Measurements from ENCODE around the gene PRR35. TPM values are rescaled to one million over a fixed set of nuclear protein-coding genes. Genes with fewer than 3 reads are reported as not detected.

The PRR35 gene
- total RNA-seq, 1 experiment from 2014 or later: not detected

- Histone ChIP-seq H3K79me2 (ENCODE audit: low read length) (no peaks in the 10 kb centered on the region), H3K4me1 (ENCODE audit: low read length) (peaks cover 39% of the 10 kb centered on the region), H2AFZ (ENCODE audit: low read length) (no peak overlapping the region), H4K20me1 (ENCODE audit: insufficient read depth, low read depth, low read length) (no peaks in the 10 kb centered on the region), H3K9me3 (ENCODE audit: low read length) (no peaks in the 10 kb centered on the region), H3K27me3 (ENCODE audit: low read length) (no peaks in the 10 kb centered on the region), H3K9ac (ENCODE audit: low read length) (peak overlapping the region; percentile 41), H3K4me2 (ENCODE audit: low read depth, low read length, poor library complexity, severe bottlenecking) (peak overlapping the region; percentile 29), H3K9me2 (replicated peaks; ENCODE audit: insufficient read depth, low read length) (no peaks in the 10 kb centered on the region), H3K27ac (ENCODE audit: low read length) (peak overlapping the region; percentile 86), H3K36me3 (ENCODE audit: insufficient read depth, low read length) (no peaks in the 10 kb centered on the region), H3K4me3 (ENCODE audit: low read length) (no peak overlapping the region)
- DNase-seq: peak; percentile 66
Observed at GRCh38 chr16:578232-578869, 18.2 kb downstream of the PRR35 start.

GRCh38 chr16:578870-579405 lies 18.7 kb downstream of the PRR35 start:
- Histone ChIP-seq H3K4me2 (ENCODE audit: low read depth, low read length, poor library complexity, severe bottlenecking) (peak overlapping the region; percentile 29), H2AFZ (ENCODE audit: low read length) (no peak overlapping the region)

GRCh38 chr16:580141-580945 lies 20.1 kb downstream of the PRR35 start:
- no peaks in the 10 kb centered on the region for H3K9me3 ChIP-seq (ENCODE audit: low read length)
- H3K27me3 ChIP-seq (ENCODE audit: low read length): no peaks in the 10 kb centered on the region
- H3K27ac ChIP-seq (ENCODE audit: low read length): no peak overlapping the region
- no peak overlapping the region for H2AFZ ChIP-seq (ENCODE audit: low read length)
- peaks cover 40% of the 10 kb centered on the region for H3K4me1 ChIP-seq (ENCODE audit: low read length)
- no peaks in the 10 kb centered on the region for H4K20me1 ChIP-seq (ENCODE audit: insufficient read depth, low read depth, low read length)
- H3K36me3 ChIP-seq (ENCODE audit: insufficient read depth, low read length): no peaks in the 10 kb centered on the region
- H3K9me2 ChIP-seq (replicated peaks; ENCODE audit: insufficient read depth, low read length): no peaks in the 10 kb centered on the region
- H3K4me2 ChIP-seq (ENCODE audit: low read depth, low read length, poor library complexity, severe bottlenecking): no peak overlapping the region
- no peak for DNase-seq
- H3K4me3 ChIP-seq (ENCODE audit: low read length): no peak overlapping the region
- H3K9ac ChIP-seq (ENCODE audit: low read length): no peak overlapping the region
- no peaks in the 10 kb centered on the region for H3K79me2 ChIP-seq (ENCODE audit: low read length)

More at GRCh38 chr16:578870-579405, 18.7 kb downstream of the PRR35 start:
- Histone ChIP-seq H3K79me2 (ENCODE audit: low read length) (no peaks in the 10 kb centered on the region), H3K27ac (ENCODE audit: low read length) (peak overlapping the region; percentile 86; the same call in 1 of the 2 replicates), H3K9me2 (replicated peaks; ENCODE audit: insufficient read depth, low read length) (no peaks in the 10 kb centered on the region), H3K27me3 (ENCODE audit: low read length) (no peaks in the 10 kb centered on the region), H3K4me1 (ENCODE audit: low read length) (peaks cover 45% of the 10 kb centered on the region), H3K9ac (ENCODE audit: low read length) (peak overlapping the region; percentile 41), H4K20me1 (ENCODE audit: insufficient read depth, low read depth, low read length) (no peaks in the 10 kb centered on the region), H3K4me3 (ENCODE audit: low read length) (no peak overlapping the region), H3K36me3 (ENCODE audit: insufficient read depth, low read length) (no peaks in the 10 kb centered on the region), H3K9me3 (ENCODE audit: low read length) (no peaks in the 10 kb centered on the region)
- peak; percentile 92 for DNase-seq

GRCh38 chr16:580946-581498 lies 20.8 kb downstream of the PRR35 start:
- no peaks in the 10 kb centered on the region for H3K79me2 ChIP-seq (ENCODE audit: low read length)
- H2AFZ ChIP-seq (ENCODE audit: low read length): no peak overlapping the region
- no peaks in the 10 kb centered on the region for H3K27me3 ChIP-seq (ENCODE audit: low read length)

GRCh38 chr16:582218-582613 lies 22.0 kb downstream of the PRR35 start:
- Histone ChIP-seq H3K4me1 (ENCODE audit: low read length) (peaks cover 25% of the 10 kb centered on the region), H3K27me3 (ENCODE audit: low read length) (no peaks in the 10 kb centered on the region), H3K27ac (ENCODE audit: low read length) (no peak overlapping the region), H3K9me2 (replicated peaks; ENCODE audit: insufficient read depth, low read length) (no peaks in the 10 kb centered on the region), H3K4me2 (ENCODE audit: low read depth, low read length, poor library complexity, severe bottlenecking) (no peak overlapping the region), H3K4me3 (ENCODE audit: low read length) (no peak overlapping the region), H3K79me2 (ENCODE audit: low read length) (no peaks in the 10 kb centered on the region), H3K36me3 (ENCODE audit: insufficient read depth, low read length) (no peaks in the 10 kb centered on the region), H3K9me3 (ENCODE audit: low read length) (no peaks in the 10 kb centered on the region), H2AFZ (ENCODE audit: low read length) (no peak overlapping the region), H3K9ac (ENCODE audit: low read length) (no peak overlapping the region), H4K20me1 (ENCODE audit: insufficient read depth, low read depth, low read length) (peaks cover 6% of the 10 kb centered on the region; the same call in 1 of the 2 replicates)
- DNase-seq: no peak

More at GRCh38 chr16:580946-581498, 20.8 kb downstream of the PRR35 start:
- Histone ChIP-seq H3K9ac (ENCODE audit: low read length) (no peak overlapping the region), H4K20me1 (ENCODE audit: insufficient read depth, low read depth, low read length) (no peaks in the 10 kb centered on the region), H3K27ac (ENCODE audit: low read length) (no peak overlapping the region), H3K36me3 (ENCODE audit: insufficient read depth, low read length) (no peaks in the 10 kb centered on the region), H3K9me3 (ENCODE audit: low read length) (no peaks in the 10 kb centered on the region), H3K9me2 (replicated peaks; ENCODE audit: insufficient read depth, low read length) (no peaks in the 10 kb centered on the region), H3K4me1 (ENCODE audit: low read length) (peaks cover 33% of the 10 kb centered on the region), H3K4me2 (ENCODE audit: low read depth, low read length, poor library complexity, severe bottlenecking) (no peak overlapping the region), H3K4me3 (ENCODE audit: low read length) (no peak overlapping the region)
- DNase-seq: no peak

- peaks cover 29% of the 10 kb centered on the region for H3K4me1 ChIP-seq (ENCODE audit: low read length)
- no peak overlapping the region for H3K9ac ChIP-seq (ENCODE audit: low read length)
- no peak overlapping the region for H3K4me2 ChIP-seq (ENCODE audit: low read depth, low read length, poor library complexity, severe bottlenecking)
- no peaks in the 10 kb centered on the region for H3K27me3 ChIP-seq (ENCODE audit: low read length)
- H3K9me2 ChIP-seq (replicated peaks; ENCODE audit: insufficient read depth, low read length): no peaks in the 10 kb centered on the region
- H3K36me3 ChIP-seq (ENCODE audit: insufficient read depth, low read length): no peaks in the 10 kb centered on the region
- no peaks in the 10 kb centered on the region for H3K79me2 ChIP-seq (ENCODE audit: low read length)
- H3K27ac ChIP-seq (ENCODE audit: low read length): no peak overlapping the region
- no peaks in the 10 kb centered on the region for H3K9me3 ChIP-seq (ENCODE audit: low read length)
- peaks cover 6% of the 10 kb centered on the region; the same call in 1 of the 2 replicates for H4K20me1 ChIP-seq (ENCODE audit: insufficient read depth, low read depth, low read length)
- H2AFZ ChIP-seq (ENCODE audit: low read length): no peak overlapping the region
- H3K4me3 ChIP-seq (ENCODE audit: low read length): no peak overlapping the region
- DNase-seq: no peak
Observed at GRCh38 chr16:582614-583331, 22.6 kb downstream of the PRR35 start.

GRCh38 chr16:583470-583814 lies 23.2 kb downstream of the PRR35 start:
- DNase-seq: peak; percentile 64
- Histone ChIP-seq H3K79me2 (ENCODE audit: low read length) (peaks cover 6% of the 10 kb centered on the region; the same call in 1 of the 2 replicates), H4K20me1 (ENCODE audit: insufficient read depth, low read depth, low read length) (peaks cover 6% of the 10 kb centered on the region; the same call in 1 of the 2 replicates), H3K27me3 (ENCODE audit: low read length) (no peaks in the 10 kb centered on the region), H3K9me3 (ENCODE audit: low read length) (no peaks in the 10 kb centered on the region), H3K4me2 (ENCODE audit: low read depth, low read length, poor library complexity, severe bottlenecking) (no peak overlapping the region), H3K4me1 (ENCODE audit: low read length) (peaks cover 27% of the 10 kb centered on the region), H3K9me2 (replicated peaks; ENCODE audit: insufficient read depth, low read length) (no peaks in the 10 kb centered on the region), H3K9ac (ENCODE audit: low read length) (no peak overlapping the region), H2AFZ (ENCODE audit: low read length) (no peak overlapping the region), H3K27ac (ENCODE audit: low read length) (no peak overlapping the region), H3K4me3 (ENCODE audit: low read length) (no peak overlapping the region), H3K36me3 (ENCODE audit: insufficient read depth, low read length) (no peaks in the 10 kb centered on the region)
